Retinal pigment epithelial cell (primary cell): ENCODE measurements around the gene ZFPM1.

Source experiments
- DNase-seq: peaks from one replicate; pipeline ENCODE4 v3.0.0-alpha.2; 2010; ENCODE audit warnings: low read depth
- H3K4me3 ChIP-seq: 2 replicates; pipeline ENCODE4 v1.5.1; 2011; ENCODE audit warnings: mild to moderate bottlenecking, low read length, control low read depth, moderate library complexity
- CTCF ChIP-seq: conservative IDR thresholded peaks from 2 replicates; pipeline ENCODE4 v1.5.1; 2011; ENCODE audit warnings: low read depth, low read length, control low read depth, inconsistent platforms

ZFPM1 gene

GRCh38 chr16:88472069-88472468 lies 19.0 kb downstream of the ZFPM1 start:
- DNase-seq = no peak
- no peak overlapping the region for H3K4me3 ChIP-seq
- no peak for TF ChIP-seq CTCF

- H3K4me3 ChIP-seq = no peak overlapping the region
- TF ChIP-seq CTCF = no peak
- DNase-seq = no peak
Measured at GRCh38 chr16:88472637-88473205, 19.6 kb downstream of the ZFPM1 start.

- H3K4me3 ChIP-seq = no peak overlapping the region
- no peak for TF ChIP-seq CTCF
- no peak for DNase-seq
Measured at GRCh38 chr16:88473666-88474534, 20.8 kb downstream of the ZFPM1 start.

- no peak for TF ChIP-seq CTCF
- no peak for DNase-seq
Measured at GRCh38 chr16:88475037-88475436, 22.0 kb downstream of the ZFPM1 start.

GRCh38 chr16:88476203-88476602 lies 23.1 kb downstream of the ZFPM1 start:
- no peak overlapping the region for H3K4me3 ChIP-seq
- no peak for TF ChIP-seq CTCF
- no peak for DNase-seq

More at GRCh38 chr16:88475037-88475436, 22.0 kb downstream of the ZFPM1 start:
- H3K4me3 ChIP-seq = no peak overlapping the region

- H3K4me3 ChIP-seq = no peak overlapping the region
- DNase-seq = no peak
- TF ChIP-seq CTCF = no peak
Measured at GRCh38 chr16:88476817-88477397, 23.8 kb downstream of the ZFPM1 start.
